GM21619 (cell line): ENCODE data around the gene VPS52.
"Not testable (repeated sequence)": the region's sequence is repeated elsewhere in the genome, so short reads cannot be mapped to it uniquely, and the experiment has no call there.

ENCODE experiments used
- ATAC-seq: cut with Tn5 transposase; IDR thresholded peaks from one replicate; pipeline ENCODE4 v1.9.1; 2021; ENCODE audit not compliant: unreplicated experiment

Gene VPS52

DNA sequence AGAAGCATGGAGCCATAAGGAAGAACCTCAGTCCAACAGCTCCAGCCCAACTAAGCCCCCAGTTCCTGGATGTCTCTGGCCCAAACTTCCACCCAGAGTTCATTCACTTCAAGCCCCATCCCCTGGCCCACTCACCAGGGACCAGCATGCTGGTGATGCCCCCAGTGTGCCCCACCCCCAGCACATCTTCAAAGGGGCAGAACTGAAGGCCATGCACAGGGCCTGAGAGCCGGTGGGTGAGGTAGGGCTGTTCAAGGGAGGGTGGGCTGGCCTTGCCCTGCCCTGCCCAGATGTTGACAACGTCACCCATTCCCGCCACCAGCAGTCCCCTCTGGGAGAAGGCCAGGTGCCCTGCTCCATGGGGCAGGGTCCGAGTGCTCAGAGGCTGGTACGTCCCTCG lies 8.9 kb upstream of the VPS52 start:
- ATAC-seq, result no peak

GRCh38 chr6:33279971-33280511 lies 8.4 kb upstream of the VPS52 start:
- no peak for ATAC-seq

- ATAC-seq, result no peak
These were observed 7.6 kb upstream of the VPS52 start for GRCh38 chr6:33279257-33279695.

DNA sequence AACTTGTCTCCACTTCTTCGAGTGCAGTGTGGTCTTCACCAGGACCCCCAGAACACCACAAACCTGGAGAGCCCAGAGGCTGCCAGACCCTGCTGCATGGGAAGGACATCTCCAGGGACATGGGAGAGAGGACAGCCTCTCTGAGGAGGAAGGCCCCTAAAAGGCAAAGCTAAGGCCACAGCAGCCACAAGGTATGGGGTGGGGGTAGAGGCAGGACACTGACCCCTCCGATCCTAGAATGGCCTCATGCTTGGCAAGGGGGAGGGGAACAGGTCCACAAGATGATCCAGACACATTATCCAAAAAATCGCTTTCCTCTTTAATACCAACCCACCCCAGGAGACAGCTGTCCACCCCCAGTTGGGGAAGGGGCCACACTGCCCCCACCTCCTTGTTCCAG lies 7.1 kb upstream of the VPS52 start:
- no peak for ATAC-seq

GRCh38 chr6:33278392-33278741 lies 6.7 kb upstream of the VPS52 start:
- ATAC-seq, result no peak

- no peak for ATAC-seq
These were observed 6.2 kb upstream of the VPS52 start for GRCh38 chr6:33277663-33278391.

- ATAC-seq, result peak; percentile 52
These were observed 5.4 kb upstream of the VPS52 start, which contains the start of gene B3GALT4 for GRCh38 chr6:33276864-33277662. Gene B3GALT4 (plus strand): TSS chr6:33277123. CDS start chr6:33277420, 297 bp downstream.

GRCh38 chr6:33276581-33276863 lies 4.8 kb upstream of the VPS52 start:
- ATAC-seq, result no peak

DNA sequence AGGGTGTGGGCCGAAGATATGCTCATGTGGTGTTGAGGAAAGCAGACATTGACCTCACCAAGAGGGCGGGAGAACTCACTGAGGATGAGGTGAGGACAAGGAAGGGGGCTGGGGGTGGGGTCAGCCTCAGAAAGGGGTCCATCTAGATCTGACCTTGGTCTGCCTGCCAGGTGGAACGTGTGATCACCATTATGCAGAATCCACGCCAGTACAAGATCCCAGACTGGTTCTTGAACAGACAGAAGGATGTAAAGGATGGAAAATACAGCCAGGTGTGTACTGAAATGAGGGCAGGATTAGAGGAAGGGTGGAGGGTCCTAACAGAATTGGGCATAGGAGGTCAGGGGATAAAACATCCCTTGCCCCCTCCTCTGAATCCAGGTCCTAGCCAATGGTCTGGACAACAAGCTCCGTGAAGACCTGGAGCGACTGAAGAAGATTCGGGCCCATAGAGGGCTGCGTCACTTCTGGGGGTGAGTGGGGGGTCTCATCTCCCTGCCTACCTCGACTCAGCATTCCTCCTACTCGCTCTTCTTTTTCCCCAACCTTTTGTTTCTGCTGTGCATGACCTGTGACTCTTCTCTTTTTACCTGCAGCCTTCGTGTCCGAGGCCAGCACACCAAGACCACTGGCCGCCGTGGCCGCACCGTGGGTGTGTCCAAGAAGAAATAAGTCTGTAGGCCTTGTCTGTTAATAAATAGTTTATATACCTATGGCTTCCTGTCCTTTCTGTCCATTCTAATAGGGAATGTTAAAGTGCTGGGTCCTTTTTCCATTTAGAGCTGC lies 4.3 kb upstream of the VPS52 start:
- ATAC-seq, result not testable (repeated sequence)

GRCh38 chr6:33273924-33274902 lies 2.5 kb upstream of the VPS52 start:
- ATAC-seq, result no peak

DNA sequence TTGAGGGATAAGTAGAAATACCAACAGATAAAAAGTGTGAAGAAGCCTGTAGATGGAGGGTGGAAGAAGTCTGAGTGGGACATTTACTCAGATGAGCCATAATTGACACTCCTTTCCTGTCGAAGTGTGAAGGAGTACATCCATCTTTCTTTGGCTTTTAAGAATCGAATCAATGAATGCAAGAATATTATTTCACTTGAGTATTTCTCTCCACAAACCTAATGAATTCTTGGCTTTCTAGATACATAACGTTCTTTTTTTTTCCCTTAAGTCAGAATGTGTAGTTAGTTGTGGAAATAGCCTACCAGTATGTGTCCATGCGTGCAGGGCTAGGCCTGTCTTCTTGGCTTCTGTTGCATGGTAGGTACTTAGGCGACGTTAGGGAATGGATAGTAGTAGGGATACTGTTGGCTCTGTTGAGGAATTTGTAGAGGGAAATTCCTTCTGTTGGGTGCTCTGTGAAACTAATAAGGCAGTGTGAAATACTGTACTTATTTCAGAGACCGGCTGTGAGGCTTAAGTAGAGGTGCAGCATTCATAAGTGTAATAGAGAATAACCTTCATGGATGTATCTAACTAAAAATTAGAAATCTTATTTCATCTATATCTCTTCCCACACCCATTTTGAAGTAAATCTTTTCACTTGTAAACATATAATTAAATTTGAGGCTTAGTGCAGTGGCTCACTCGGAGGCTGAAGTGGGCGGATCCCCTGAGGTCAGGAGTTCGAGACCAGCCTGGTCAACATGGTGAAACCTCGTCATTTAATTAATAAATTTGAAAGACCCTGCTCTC lies 1.6 kb upstream of the VPS52 start:
- ATAC-seq, result no peak

- no peak for ATAC-seq
These were observed 826 bp upstream of the VPS52 start for GRCh38 chr6:33272275-33273128.

DNA sequence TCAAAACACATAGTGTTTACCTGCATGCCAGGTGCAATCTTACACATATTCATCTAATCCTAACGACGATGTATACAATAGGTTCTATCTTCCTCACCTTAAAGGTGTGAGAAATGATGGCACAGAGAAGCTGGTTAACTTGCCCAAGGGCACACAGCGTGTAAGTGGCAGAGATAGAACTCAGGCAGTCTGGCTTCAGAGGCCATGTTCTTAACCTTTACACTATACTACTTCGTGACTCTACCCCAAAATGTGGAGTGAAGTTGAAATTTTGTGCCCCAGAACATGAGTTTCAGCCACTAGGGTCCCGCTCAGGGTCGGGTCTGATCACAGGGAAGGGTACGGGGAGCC lies 584 bp downstream of the VPS52 start:
- ATAC-seq, result no peak

DNA sequence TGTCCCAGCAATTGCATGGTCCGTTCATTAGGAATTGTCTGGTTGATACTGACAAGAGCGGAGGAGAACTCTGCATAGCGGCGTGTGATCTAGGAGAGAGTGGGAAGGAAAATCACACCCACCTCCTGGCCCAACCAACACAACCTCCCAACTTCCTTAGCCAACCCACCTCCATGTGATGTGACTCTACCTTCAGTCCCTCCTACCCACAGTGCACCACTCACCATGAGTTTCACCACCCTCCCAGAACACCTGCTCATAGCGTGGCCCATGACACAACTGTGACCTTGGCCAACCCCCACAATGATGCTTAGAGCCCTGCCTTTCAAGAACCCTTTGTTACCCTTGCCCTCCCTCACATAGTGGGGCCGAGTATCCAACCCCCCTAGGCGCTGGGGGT lies 7.7 kb downstream of the VPS52 start:
- no peak for ATAC-seq

DNA sequence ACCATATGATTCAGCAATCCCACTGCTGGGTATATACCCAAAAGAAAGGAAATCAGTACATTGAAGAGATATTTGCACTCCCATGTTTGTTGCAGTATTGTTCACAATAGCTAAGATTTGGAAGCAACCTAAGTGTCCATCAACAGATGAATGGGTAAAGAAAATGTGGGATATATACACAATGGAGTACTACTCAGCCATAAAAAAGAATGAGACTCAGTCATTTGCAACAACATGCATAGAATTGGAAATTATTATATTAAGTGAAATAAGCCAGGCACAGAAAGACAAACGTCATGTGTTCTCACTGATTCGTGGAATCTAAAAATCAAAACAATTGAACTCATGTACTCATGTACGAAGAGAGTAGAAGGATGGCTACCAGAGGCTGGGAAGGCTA lies 9.2 kb downstream of the VPS52 start:
- ATAC-seq, result not testable (repeated sequence)

DNA sequence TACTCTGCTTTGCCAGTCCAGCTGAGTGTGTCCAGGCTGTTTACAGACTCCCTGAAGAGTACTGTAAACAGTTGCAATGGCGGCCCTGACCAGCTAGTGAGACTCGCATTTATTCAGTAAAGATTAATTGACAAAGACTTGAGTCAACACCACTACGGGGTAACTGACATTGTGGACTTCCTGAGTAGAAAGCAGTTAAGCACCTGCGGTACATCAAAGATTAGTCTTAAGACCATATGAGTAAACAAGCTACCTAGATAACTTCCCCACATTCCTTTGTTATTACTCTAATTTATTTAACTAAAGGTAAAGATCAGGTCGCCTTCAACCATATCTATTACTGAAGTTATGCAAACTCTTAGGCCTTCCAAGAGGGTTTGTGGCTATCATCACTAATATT lies 12.6 kb downstream of the VPS52 start:
- ATAC-seq, result no peak

GRCh38 chr6:33254591-33254990 lies 17.1 kb downstream of the VPS52 start:
- no peak for ATAC-seq

- no peak for ATAC-seq
These were observed 18.9 kb downstream of the VPS52 start for GRCh38 chr6:33252759-33253158.
